Neutrophil (primary cell): ENCODE results near the gene TBK1.

Experiments used
- H3K27ac ChIP-seq: fragments of 200-600 bp; sonication (generic); 2 replicates; pipeline ENCODE4 v1.5.1; 2016; ENCODE audit warnings: mild to moderate bottlenecking, moderate library complexity
- H3K27me3 ChIP-seq: fragments of 200-600 bp; sonication (generic); 2 replicates; pipeline ENCODE4 v1.6.0; 2016; ENCODE audit warnings: mild to moderate bottlenecking
- H3K36me3 ChIP-seq: fragments of 200-600 bp; sonication (generic); 2 replicates; pipeline ENCODE4 v1.5.1; 2017
- H3K4me1 ChIP-seq, 2 experiments: fragments of 200-600 bp in 1 of 2; sonication (generic) in 1 of 2; 1 replicate in 1 of 2; 2 replicates in 1 of 2; pipeline versions ENCODE4 v1.5.1 to v1.6.1; 2013 to 2016; ENCODE audit warnings: low read depth in 1 of 2, low read length in 1 of 2, mild to moderate bottlenecking in 1 of 2, moderate library complexity in 1 of 2; ENCODE audit not compliant: control insufficient read depth in 1 of 2, insufficient read depth in 1 of 2
- H3K4me3 ChIP-seq, 2 experiments: fragments of 200-600 bp in 1 of 2; sonication (generic) in 1 of 2; 1 replicate in 1 of 2; 2 replicates in 1 of 2; pipeline ENCODE4 v1.5.1; 2013 to 2016; ENCODE audit warnings: low read depth in 1 of 2, low read length in 1 of 2, mild to moderate bottlenecking in 1 of 2, moderate library complexity in 1 of 2
- H3K9me3 ChIP-seq: fragments of 200-600 bp; sonication (generic); 2 replicates; pipeline ENCODE4 v1.5.1; 2016
- TF ChIP-seq, protein P1 (sequence below): fragments of 200-600 bp; sonication (generic); IDR thresholded peaks from 2 replicates; pipeline ENCODE4 v1.5.1; 2016; ENCODE audit warnings: antibody characterized with exemption

The TBK1 gene

DNA sequence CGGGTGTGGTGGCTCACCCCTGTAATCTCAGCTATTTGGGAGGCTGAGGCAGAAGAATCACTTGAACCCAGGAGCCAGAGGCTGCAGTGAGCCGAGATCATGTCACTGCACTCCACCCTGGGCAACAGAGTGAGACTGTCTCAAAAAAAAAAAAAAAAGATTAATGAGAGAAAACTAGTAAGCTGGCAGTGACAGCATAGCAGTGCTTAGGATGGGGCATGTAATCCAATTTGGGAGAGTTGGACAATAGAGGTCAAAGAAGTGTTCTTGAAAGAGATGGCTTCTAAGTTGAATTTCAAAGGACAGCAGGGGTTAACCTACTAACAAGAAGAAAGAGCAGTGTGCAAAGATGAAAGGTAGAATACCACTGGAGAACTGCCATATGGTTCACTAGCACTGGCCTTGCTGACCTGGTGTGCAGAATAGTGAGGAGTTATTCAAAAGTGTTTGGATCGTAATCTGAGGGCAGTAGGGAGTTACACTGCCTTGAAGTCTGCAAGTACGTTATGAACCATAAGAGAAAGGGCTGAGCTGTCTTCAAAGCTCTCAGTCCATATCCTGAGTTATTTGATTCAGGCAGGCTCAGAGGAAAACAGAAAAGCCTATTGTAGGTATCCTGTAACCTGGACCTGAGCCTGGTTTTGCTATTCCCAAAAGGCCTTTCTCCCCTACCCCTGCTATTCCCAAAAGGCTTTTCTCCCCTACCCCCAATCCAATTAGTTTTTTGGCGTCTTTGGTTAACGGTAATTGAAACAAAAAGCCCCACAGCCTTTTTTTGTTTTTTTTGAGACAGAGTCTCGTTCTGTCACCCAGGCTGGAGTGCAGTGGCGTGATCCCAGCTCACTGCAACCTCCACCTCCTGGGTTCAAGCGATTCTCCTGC, 44.3 kb upstream of the TBK1 start:
- H3K4me1 ChIP-seq = peaks cover 14 to 15% of the 10 kb centered on the region in 2 experiments
- no peak overlapping the region for H3K27ac ChIP-seq
- no peaks in the 10 kb centered on the region for H3K27me3 ChIP-seq
- peaks cover 16% of the 10 kb centered on the region for H3K36me3 ChIP-seq
- no peak overlapping the region for H3K4me3 ChIP-seq
- TF ChIP-seq, protein P1, sequence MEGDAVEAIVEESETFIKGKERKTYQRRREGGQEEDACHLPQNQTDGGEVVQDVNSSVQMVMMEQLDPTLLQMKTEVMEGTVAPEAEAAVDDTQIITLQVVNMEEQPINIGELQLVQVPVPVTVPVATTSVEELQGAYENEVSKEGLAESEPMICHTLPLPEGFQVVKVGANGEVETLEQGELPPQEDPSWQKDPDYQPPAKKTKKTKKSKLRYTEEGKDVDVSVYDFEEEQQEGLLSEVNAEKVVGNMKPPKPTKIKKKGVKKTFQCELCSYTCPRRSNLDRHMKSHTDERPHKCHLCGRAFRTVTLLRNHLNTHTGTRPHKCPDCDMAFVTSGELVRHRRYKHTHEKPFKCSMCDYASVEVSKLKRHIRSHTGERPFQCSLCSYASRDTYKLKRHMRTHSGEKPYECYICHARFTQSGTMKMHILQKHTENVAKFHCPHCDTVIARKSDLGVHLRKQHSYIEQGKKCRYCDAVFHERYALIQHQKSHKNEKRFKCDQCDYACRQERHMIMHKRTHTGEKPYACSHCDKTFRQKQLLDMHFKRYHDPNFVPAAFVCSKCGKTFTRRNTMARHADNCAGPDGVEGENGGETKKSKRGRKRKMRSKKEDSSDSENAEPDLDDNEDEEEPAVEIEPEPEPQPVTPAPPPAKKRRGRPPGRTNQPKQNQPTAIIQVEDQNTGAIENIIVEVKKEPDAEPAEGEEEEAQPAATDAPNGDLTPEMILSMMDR = no peak
- no peaks in the 10 kb centered on the region for H3K9me3 ChIP-seq

DNA sequence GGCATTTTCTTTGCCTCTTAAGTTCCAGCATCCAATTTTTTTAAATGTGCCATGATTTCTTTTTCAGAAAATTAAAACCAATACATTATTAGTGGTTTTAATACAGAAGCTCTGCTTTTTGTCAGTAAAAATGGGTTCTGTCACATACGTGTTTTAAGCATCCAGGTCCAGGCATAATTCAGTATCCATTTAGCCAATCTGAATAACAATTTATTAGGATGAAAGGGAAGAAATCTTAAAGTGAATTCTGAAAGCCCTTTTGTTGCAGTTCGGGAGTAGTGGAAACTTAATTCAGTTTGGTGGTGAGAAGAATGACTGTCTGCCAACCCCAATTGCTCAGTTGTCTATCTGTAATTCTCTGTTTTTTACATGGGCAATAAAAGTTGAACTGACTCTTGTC, 40.5 kb upstream of the TBK1 start:
- Histone ChIP-seq H3K4me1 (no peaks in the 10 kb centered on the region), H3K4me3 (no peak overlapping the region), H3K9me3 (no peaks in the 10 kb centered on the region), H3K36me3 (peaks cover 48% of the 10 kb centered on the region), H3K27me3 (no peaks in the 10 kb centered on the region), H3K27ac (no peak overlapping the region)
- TF ChIP-seq, protein P1 = no peak

DNA sequence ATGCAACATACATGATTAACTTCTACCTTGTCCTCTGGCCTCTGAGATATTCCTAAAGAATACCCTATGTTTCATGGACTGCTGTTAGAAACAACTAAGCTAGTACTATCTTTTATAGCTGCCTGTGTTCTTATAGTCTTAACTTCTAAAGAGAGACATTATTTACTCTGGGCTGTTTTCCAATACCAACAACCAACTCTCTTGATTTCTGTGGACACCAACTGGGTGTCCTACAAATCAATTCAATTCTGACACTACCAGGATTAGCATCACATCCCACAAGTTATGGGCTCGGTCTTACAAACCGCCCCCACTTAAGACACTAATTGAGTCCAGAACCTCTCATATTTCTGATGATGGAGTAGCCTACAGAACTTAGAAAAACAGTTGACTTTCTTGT, 39.5 kb upstream of the TBK1 start:
- peaks cover 58% of the 10 kb centered on the region for H3K36me3 ChIP-seq
- no peaks in the 10 kb centered on the region for H3K27me3 ChIP-seq
- H3K4me3 ChIP-seq = no peak overlapping the region
- no peaks in the 10 kb centered on the region for H3K9me3 ChIP-seq
- no peak overlapping the region for H3K27ac ChIP-seq
- TF ChIP-seq, protein P1 = no peak
- no peaks in the 10 kb centered on the region for H3K4me1 ChIP-seq

DNA sequence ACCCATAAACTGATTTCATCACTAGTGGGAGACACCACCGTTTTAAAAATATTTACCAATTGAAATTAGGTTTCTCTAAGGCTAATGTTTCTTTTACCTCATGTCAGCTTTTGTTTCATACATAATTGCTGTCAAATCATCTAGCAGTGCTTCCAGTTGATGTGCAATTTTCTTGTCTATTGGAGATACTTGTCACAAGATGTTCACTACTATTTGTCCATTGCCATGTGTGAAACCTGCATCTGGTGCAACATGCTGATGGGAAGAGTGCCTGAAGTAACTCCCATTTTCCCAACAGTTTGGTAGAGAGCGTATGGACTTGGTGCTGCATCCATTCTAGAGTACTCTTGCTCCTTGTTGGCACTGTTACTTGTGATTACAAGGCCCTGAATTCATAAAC, 38.0 kb upstream of the TBK1 start:
- TF ChIP-seq, protein P1 = no peak
- H3K4me1 ChIP-seq = no peaks in the 10 kb centered on the region
- no peak overlapping the region for H3K27ac ChIP-seq
- H3K36me3 ChIP-seq = peaks cover 71% of the 10 kb centered on the region
- H3K9me3 ChIP-seq = no peaks in the 10 kb centered on the region
- H3K4me3 ChIP-seq = no peak overlapping the region
- no peaks in the 10 kb centered on the region for H3K27me3 ChIP-seq

DNA sequence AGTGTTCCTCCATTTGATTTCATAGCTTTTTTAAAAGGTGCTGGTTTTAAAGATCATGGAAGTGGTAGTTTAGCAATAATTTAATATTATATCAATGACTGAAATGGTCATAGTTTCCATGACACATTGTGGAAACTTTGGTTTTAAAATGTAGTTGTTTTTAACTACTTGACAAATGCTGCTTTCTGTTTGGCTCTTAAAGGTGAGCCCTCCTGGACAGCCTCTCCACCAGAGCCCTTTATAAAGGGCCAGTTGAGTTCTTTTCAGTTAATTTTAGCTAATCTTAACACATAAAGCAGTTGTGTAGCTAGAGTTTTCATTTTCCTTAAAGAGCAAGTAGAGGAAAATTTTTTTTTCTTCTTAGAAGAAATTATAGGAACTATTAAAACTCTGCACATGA, 33.7 kb upstream of the TBK1 start:
- H3K36me3 ChIP-seq = peaks cover 88% of the 10 kb centered on the region
- no peaks in the 10 kb centered on the region for H3K27me3 ChIP-seq
- H3K27ac ChIP-seq = no peak overlapping the region
- H3K4me1 ChIP-seq = no peaks in the 10 kb centered on the region
- no peak overlapping the region for H3K4me3 ChIP-seq
- no peaks in the 10 kb centered on the region for H3K9me3 ChIP-seq
- TF ChIP-seq, protein P1 = no peak
